Activated CD8-positive, alpha-beta memory T cell treated with anti-CD3 and anti-CD28 coated beads for 1 hour (primary cell): ENCODE measurements around the gene WRAP53.

Experiments
- DNase-seq, 2 donors: peaks; one replicate each; pipeline ENCODE4 v3.0.0-alpha.2; 2020; ENCODE audit warnings: low read depth in 1 of 2; ENCODE audit errors: extremely low read depth in 1 of 2

Gene WRAP53

DNA sequence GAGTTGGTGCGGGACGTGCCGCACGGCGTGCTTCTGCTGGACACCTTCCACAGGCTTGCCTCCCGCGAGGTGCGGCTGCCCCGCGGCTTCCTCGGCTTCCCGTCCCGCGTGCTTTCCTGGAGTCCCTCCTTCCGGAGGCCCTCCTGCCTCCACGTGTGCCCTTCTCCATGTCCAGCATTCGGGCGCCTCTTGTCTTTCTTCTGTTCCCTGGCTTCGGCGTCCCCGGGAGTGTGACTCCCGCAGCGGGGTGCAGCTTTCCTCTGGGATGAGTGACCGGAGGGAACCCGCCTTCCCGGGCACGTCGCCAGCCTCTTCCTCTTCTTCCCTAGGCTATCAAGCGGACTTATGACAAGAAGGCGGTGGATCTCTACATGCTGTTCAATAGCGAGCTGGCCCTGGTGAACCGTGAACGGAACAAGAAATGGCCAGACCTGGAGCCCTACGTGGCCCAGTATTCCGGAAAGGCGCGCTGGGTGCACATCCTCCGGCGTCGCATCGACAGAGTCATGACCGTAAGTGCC is 52.3 kb downstream of the WRAP53 start:
- DNase-seq, result no peak

DNA sequence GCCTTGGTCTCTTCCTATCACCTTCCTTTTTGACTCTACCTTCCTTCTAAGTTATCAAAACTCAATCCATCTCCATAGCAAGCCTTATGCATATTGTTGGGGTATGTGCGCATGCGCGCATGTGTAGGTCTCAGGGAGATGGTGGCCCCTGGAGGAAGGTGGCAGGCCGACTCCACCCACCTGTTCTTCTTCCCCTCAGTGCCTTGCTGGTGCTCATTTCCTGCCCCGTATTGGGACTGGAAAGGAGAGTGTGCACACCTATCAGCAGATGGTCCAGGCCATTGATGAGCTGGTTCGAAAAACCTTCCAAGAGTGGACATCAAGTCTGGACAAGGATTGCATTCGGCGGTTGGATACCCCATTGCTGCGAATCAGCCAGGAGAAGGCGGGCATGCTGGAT is 54.5 kb downstream of the WRAP53 start:
- no peak for DNase-seq

DNA sequence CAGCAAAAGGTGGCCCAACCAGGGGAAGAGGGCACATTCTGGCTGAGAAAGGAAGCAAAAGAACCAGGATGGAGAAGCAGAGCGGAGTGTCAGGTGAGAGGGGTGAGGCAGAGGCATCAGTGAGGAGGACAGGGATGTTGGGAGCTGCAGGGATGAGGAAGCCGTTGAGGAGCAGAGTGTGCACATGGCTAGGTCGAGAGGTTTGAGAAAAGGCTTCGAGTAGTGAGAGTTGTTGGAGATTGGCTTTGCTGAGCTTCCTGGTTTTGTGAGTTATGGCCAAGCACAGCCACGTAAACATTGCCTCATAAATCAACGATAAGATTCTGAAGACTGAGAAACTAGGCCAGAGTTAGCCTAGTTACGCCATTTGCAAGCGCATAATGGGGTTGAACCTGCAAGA is 56.1 kb downstream of the WRAP53 start:
- DNase-seq, result no peak

DNA sequence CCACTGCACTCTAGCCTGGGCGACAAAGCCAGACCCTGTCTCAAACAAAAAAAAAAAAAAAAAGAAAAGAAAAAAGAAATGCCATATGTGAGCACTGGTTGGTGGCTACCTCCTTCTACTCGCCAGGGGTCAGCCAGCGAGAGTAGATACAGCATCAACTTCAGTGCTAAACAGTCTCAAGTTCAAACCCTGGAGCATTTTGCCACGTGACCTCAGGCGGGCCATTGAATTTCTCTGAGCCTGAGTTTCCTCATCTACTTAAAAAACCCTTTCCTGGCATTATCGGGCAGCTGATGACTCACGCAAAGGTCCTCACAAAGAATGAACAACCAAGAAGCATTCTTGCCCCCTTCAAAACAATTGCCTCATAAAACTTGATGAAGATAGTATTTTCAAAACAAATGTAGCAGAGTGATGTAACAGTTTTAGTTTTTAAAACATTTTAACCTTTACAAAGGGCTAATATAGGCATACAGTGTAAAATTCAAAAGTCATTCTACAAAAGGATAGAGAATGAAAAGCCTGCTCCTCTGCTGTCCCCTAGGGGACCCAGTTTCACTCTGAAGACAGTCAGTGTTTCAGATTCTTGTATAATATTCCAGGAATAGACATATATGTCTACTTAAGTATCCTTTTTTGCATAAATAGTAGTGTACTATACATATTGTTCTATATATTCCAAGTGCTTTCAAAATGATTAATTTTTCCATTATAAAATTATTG is 57.6 kb downstream of the WRAP53 start:
- DNase-seq, result no peak

DNA sequence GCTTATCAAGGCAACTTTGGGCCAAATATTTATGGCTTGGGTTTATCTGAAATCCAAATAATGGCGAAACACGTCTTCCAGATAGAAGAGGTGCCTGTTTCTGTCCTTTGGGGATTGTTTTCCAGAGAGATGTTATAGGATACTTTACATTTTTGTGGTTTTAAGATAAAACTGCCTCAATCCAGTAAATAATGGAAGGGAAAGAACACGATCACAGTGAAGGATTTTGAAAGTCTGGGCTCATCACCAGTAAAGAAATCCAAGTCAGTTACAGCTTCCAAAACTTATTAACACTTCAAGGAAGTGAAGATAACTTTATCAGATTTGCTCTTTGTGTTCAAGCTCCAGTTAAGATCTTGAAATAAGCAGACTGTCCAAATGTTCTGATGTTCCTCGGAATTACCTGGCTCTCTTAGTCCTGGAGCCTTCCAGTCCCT is 59.4 kb downstream of the WRAP53 start:
- DNase-seq, result no peak

DNA sequence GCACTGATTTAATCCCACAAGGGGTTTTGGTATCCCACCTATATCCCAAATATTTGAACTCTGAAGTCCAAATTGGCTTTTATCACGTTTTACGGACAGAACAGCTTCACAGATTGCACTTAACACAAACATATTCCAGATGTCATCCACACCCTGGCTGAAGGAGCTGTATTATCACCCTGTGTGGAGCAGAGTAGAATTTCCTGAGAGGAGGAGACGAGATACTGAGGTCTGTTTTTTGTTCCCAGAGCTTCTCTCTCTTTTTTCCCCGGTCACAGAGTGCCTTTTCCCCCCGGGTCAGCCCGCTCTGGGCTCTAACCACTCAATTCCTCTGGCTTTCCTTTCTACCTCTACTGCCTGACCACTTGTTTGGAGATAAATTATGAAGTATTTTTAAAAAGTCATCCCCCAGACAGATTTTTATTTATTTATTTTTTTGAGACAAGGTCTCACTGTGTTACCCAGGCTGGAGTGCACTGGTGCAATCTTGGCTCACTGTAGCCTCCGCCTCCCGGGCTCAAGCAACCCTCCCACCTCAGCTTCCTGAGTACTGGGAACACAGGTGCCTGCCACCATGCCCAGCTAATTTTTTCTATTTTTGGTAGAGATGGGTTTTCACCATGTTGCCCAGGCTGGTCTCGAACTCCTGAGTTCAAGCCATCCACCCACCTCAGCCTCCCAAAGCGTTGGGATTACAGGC is 59.9 kb downstream of the WRAP53 start:
- no peak for DNase-seq

DNA sequence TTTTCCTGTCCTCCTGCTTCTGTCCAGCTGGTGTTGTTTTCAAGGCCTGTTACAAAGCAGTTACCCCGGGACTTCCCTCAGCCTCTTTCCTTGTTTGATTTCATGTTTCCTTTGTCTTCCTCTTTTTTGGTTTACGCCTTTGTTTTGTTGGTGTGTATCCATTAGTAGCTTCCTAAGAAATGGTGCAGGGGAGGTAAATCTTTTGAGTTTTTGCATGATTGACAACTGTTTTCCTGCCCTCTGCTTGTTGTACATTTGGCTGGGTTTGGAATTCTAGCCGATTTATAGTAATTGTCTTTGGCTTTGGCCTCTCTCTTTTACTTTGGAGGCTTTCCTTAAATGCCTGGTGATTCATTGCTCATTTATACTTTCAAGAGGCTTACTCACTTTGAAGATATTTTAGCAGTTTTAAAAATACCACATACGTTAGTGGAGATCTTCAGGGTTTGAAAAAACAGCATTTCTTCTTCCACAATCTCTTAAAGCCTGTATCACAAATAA is 62.1 kb downstream of the WRAP53 start:
- DNase-seq, result no peak
